RPMI8226 (cell line): ENCODE results near the gene ADAMTS2.

Source experiments
- DNase-seq: peaks from one replicate; pipeline ENCODE4 v3.0.0-alpha.2; 2015

The ADAMTS2 gene

GRCh38 chr5:179310439-179311090 is 34.7 kb downstream of the ADAMTS2 start:
- no peak for DNase-seq

GRCh38 chr5:179309751-179310320 is 35.4 kb downstream of the ADAMTS2 start:
- DNase-seq = no peak

GRCh38 chr5:179309383-179309670 is 35.9 kb downstream of the ADAMTS2 start:
- no peak for DNase-seq

- DNase-seq = no peak
Measured at GRCh38 chr5:179308563-179309382, 36.5 kb downstream of the ADAMTS2 start.

- no peak for DNase-seq
Measured at GRCh38 chr5:179307931-179308471, 37.3 kb downstream of the ADAMTS2 start.

GRCh38 chr5:179307013-179307800 is 38.1 kb downstream of the ADAMTS2 start:
- no peak for DNase-seq

- no peak for DNase-seq
Measured at GRCh38 chr5:179306191-179307012, 38.9 kb downstream of the ADAMTS2 start.

- DNase-seq = no peak
Measured at GRCh38 chr5:179304871-179305270, 40.4 kb downstream of the ADAMTS2 start.

GRCh38 chr5:179304466-179304865 is 40.8 kb downstream of the ADAMTS2 start:
- no peak for DNase-seq

- no peak for DNase-seq
Measured at GRCh38 chr5:179303451-179304200, 41.6 kb downstream of the ADAMTS2 start.

GRCh38 chr5:179302499-179303185 is 42.6 kb downstream of the ADAMTS2 start:
- no peak for DNase-seq

GRCh38 chr5:179301796-179302195 is 43.5 kb downstream of the ADAMTS2 start:
- DNase-seq = no peak

- no peak for DNase-seq
Measured at GRCh38 chr5:179301376-179301775, 43.9 kb downstream of the ADAMTS2 start.

- DNase-seq = no peak
Measured at GRCh38 chr5:179300581-179301180, 44.6 kb downstream of the ADAMTS2 start.

GRCh38 chr5:179298181-179298993 is 46.9 kb downstream of the ADAMTS2 start:
- no peak for DNase-seq

GRCh38 chr5:179297486-179298180 is 47.6 kb downstream of the ADAMTS2 start:
- no peak for DNase-seq

GRCh38 chr5:179297026-179297425 is 48.2 kb downstream of the ADAMTS2 start:
- DNase-seq = no peak

GRCh38 chr5:179296150-179296821 is 49.0 kb downstream of the ADAMTS2 start:
- DNase-seq = no peak
